Measurements from ENCODE around the gene HK3.

- TF ChIP-seq EZH2 (IDR thresholded peaks at IDR 0.05; ENCODE audit: low read depth, low read length, severe bottlenecking): no peak
- TF ChIP-seq ATF3 (IDR thresholded peaks at IDR 0.05; ENCODE audit: insufficient read depth, low read depth, low read length): no peak
- TF ChIP-seq EP300 (IDR thresholded peaks at IDR 0.05; ENCODE audit: borderline replicate concordance in 1 of 2, low read depth in 2 of 2, low read length in 2 of 2): no peak
- TF ChIP-seq CTCF (IDR thresholded peaks at IDR 0.05; ENCODE audit: control extremely low read depth in 1 of 3, insufficient read depth in 1 of 3, low read depth in 1 of 3, low read length in 3 of 3): no peak
- no peak for TF ChIP-seq CREB1 (IDR thresholded peaks at IDR 0.05)
- TF ChIP-seq SP4 (IDR thresholded peaks at IDR 0.05; ENCODE audit: low read length): no peak
- TF ChIP-seq POLR2AphosphoS5 (IDR thresholded peaks at IDR 0.05; ENCODE audit: low read depth, low read length): no peak
- no peak for TF ChIP-seq ZNF274 (IDR thresholded peaks at IDR 0.05; ENCODE audit: borderline replicate concordance, extremely low read depth, low read length)
- no peak for TF ChIP-seq RAD21 (IDR thresholded peaks at IDR 0.05 in 1 of 2, conservative IDR thresholded peaks at IDR 0.05 in 1 of 2; ENCODE audit: low read depth in 2 of 2, low read length in 2 of 2)
- TF ChIP-seq CHD2 (IDR thresholded peaks at IDR 0.05; ENCODE audit: low read length): no peak
- no peak for TF ChIP-seq SP1 (IDR thresholded peaks at IDR 0.05; ENCODE audit: low read depth, low read length)
Measured at GRCh38 chr5:176881816-176882566, 17.2 kb downstream of the HK3 start.

All from H1 (cell line).